ENCODE data around the gene MFAP4.

The MFAP4 gene

DNA sequence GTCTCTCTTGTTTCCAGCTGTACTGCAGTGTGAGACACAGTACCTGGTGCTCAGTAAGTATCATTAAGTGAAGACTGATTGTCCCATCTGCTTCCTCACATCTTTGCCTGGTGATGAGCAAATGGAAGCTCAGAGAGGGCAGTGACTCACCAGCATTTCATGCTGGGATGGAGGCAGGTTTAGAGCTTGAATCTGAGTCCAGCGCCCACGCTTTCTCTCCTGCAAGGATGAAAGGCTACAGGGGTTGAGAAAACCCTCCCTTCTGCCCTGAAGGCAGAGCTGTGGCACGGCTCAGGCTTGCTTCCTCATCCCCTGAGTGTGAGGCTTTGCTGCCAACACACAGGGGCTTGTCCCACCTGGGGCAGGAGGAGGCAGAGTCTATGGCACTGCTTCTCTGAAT, 22.5 kb upstream of the MFAP4 start:
- DNase-seq = no peak

DNA sequence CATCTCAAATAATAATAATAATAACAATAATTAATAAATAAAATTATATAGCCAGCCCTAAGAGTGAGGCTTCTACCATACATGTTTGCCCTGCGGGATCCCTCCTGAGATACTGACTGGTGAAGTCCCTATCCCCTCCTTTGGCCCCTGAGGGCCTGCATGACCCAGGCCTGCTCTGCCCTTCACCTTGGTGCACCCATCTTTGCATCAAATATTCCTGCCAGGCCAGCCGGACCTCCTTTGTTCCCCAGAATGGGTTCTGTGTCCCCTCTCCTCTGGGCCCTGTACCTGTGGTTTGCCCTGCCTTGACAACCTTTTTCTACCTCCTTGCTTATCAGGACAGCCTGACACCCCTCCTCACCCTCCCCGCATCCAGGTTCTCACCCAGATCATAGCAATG, 22.1 kb upstream of the MFAP4 start:
- no peak for DNase-seq

DNA sequence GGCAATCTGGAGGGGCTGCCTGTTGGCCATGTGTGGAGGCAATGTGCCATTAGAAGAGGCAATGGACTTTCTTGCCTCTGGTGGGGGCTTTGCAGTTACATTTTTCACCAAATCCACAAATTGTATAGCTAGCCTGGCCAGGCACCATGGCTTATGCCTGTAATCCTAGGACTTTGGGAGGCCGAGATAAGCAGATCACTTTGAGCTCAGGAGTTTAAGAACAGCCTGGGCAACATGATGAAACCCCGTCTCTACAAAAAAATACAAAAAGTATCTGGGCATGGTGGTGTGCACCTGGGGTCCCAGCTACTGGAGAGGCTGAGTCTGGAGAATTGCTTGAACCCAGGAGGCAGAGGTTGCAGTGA, 21.3 kb upstream of the MFAP4 start:
- DNase-seq = no peak

DNA sequence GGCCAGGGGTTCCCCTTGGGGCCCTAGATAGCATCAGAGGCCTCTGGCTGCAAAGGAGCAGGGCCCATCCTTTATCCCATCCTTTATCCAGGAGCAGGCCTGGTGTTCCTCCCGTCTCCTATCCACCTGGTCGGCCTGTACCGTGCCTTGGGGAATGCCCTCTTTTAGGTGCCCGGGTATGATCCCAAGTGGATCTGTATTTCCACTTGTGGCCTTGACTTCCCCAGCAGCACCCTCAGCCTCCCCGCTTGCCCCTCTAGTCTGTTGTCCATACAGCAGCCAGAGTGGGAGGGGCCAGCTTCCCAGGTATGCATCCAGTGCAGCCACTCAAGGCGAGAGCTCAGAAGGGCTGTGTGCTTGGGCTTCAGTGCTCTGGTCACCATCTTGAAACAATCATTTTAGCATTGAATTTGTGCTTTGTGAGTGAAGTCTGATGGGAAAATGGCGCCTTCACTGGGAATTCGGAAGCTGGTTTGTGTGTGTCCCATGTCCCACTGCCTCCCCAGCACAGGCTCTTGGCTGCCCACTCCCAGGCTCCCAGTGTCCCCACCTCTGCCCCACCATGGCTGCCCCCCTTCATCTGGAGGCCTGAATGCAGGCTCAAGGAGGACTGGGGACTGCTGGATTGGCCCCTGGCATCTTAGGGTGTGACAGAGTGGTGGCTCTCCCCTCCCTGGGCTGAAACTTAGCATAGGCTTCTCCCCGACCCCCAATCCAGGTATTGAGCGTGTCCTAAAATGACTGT, 20.8 kb upstream of the MFAP4 start:
- DNase-seq = no peak

DNA sequence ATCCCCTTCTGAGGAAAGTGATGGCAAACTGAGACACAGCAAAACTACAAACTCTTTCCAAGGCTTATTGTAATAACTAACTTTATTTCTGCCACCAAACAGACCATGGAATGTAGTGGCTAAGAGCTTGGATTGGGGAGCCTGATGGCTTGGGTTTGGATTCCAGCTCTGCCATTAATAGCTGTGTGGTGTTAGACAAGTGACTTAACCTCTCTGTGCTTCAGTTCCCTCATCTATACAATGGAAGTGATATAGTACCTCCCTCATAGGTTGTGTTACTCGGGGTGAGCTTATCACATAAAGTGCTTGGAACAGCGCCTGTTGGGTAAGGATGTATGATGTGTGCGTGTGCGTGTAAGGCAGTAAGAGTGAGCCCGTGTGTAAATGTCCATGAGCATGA, 18.1 kb upstream of the MFAP4 start:
- DNase-seq = no peak

DNA sequence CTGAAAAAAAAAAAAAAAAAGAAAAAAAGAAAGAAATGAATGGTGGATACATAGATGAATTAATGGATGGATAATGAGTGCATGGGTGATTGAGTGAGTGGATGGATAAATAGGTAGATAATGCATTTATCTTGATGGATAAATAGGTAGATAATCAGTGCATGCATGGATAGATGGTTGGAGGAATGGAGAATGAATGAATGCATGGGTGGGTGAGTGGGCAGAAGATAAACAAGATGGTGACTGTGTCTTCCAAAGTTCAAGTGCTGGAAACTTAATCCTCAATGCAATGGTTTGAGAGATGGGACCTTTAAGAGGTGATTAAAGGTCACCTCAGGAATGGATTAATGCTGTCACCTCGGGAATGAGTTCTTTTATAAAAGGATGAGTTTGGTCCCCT, 17.3 kb upstream of the MFAP4 start:
- DNase-seq = no peak

DNA sequence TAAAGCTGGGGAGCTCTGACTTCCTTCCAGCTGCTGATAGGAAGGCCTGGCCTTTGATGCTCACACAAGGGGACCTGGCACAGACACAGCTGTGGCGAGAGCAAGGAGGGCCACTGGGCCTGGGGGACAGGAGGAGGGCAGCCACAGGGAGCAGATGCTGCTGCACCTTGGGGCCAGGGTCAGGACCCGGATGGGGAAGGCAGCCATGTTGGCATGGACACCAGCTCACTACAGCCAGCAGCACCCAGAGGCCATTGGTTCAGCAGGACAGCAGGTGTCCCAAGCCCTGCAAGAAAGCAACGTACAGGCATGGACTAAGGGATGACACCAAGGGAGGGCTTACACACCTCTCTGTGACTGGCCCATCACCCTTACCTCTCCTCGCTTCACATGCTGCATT, 16.0 kb upstream of the MFAP4 start:
- no peak for DNase-seq

DNA sequence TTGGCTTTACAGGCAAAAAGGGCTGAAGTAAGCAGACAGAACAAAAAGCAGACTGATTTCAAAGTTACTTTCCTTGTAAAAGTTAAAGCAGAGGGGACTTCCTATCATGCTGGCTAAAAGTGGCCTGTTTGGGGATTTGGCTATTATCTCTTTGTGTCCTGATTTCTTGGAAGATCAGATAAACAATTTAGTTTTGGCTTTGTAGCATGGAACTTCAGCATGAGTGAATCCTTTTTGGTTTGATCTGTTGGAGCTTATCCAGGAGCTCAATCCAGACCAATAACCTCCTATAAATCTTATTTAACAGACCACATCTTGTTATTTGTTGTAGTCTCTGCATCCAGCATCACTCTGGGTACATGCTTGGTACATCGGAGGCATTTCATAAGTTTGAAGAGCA, 15.2 kb upstream of the MFAP4 start:
- DNase-seq = no peak

DNA sequence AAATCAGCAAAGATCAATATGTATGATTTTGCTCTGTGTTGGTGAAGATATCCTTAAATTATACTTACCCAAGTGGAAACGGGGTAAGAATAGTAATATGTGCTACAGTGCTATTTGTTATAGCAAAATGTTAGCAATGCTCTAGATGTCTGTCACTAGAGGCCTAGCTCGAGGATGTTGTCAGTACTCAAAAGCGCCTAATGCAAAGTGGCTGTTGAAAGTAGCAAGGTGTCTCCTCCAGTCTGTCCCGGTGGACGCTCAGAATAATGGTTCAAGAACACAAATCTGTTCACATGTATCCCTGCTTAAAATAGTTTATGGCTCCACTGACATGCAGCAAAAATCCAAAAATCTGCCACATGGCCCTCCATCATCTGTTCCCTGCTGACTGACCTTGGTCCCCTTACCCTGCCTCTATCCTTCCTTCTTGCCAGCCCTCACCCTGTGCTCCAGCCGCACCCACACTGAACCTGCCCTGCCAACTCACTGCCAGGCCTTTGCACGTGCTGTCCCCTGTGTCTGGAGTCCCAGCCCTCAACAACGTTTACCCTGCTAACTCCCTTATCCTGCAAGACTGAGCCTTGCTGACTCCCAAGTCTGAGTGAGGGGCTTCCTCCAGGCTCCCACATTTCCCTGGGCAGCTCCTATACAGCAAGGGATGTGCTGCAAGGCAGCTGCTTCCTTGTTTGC, 14.5 kb upstream of the MFAP4 start:
- DNase-seq = no peak

DNA sequence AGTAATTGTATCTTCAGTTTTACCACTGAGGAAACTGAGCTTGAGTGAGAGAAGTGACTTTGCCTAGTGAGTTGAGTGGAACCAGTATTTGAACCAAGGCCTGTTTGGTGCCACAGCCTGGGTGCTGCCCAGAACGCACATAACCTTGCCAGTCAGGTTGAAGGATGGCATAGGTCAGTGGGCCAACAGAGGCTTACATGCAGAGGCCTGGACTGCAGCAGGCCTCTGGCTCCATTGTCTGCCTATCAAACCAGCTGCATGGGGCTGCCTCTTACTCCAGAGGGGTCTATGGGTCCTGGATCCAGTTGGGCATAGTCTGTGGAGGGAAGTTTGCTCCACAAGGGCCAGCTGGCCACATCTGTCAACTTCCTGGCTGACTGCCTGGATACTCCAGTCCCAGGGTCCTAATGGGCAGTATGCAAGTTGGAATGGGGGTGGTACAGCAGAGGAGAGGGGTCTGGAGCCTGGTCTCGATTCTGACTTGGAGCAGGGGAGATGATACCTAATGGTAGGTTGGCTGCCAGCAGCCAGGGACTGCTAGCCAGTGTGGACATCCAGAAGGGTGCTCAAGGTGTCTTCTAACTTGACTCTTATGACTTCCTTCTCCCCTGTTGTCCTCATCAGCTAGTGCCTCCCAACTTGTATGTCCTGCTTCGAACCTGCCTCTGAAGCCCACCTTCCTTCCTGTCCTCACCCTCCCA, 12.9 kb upstream of the MFAP4 start:
- no peak for DNase-seq

DNA sequence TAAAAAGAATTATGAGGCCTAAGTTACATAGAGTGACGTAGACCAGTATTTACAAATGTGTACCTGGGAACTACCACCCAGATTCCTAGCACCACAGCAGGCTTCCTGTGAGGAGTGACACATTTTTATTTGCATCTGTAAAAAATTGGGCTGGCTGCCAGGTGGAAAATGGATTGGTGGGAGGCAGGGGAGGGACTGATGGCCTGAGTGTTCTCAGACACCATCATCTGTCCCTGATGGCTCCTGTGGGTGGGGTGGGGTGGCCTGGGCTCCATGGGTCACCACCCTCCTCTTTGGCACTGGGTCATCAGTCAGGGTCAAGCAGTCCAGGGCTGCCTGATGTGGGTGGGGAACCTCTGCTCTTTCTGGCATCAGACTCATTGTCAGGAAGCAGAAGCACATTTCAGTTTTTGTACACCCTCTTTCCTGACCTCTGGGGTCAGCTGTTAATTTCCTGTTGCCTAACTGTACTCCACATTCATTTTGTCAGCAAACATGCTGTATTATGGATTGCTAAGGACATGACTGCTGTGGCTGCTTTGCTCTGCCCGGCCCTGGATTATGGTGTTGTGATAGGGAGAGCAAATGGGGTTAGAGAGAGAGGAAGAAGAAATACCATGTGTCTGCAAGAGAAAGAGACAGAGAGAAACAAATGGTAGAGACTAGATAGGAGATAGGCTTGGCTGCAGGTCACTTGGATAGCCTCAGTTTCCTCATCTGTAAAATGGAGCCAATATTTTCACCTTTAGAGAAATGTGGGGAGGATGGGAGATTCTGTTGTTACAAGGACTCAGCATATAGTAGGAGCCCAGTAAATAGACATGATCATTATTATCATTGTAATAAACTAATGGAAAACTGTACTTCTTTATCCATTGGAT, 11.6 kb upstream of the MFAP4 start:
- no peak for DNase-seq

DNA sequence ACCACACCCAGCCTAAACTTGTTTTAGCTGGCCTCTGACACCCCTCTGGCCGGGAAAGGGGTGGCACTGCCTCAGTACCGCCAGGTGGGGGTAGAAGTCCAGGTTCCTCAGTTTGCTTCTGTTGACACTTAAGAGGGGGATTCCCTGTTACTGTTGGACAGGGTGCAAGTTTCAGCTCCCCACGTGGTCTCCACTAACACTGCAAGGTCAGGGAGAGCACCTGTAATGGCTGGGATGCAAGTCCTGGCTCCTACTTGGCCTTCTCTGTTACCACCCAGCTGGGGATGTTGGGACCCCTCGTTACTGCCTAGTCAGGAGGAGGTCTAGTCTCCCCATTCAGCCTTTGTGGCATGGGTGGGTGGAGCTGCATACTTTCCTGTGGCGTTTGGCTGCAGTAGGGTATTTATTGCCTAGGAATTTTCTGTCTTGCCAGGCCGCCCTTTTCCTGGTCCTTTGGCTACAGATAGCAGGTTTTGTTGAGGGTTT, 10.6 kb upstream of the MFAP4 start:
- DNase-seq = no peak

DNA sequence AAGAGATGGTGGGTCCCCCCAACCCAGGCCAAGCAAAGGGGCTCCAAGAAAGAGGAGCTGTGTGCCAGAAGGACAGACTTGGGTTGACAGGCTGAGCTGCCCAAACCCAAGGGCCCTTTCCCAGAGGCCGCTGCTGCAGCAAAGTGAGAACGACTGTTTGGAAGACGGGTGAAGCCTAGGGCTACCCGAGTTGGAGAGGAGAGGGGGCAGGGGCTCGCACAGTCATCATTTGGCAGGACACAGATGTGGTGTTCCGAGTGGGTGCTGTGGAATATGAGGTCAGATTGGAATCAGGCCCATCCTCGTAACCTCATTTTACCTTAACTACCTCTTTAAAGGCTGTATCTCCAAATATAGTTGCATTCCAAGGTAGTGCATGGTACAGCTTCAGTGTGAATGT, 5.3 kb upstream of the MFAP4 start:
- DNase-seq = no peak

DNA sequence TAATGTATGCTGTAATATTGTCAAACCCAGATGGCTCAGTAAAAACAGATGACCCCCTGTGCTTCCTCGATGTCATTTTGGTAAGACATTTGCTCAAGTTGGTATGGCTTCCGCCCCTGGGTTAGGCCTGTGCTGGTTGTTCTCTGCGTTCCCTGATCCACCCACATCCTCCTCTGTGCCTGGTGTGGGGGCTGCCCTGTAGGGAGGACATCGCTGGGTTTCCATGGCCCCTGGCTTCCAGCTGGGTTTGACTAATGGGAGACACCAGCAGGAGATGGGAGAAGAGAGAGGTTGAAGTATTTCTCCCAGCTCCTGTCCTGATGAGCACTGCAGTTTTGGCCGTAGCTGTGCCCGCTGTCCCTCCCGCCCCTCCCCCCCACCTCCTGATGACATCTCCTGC, 4.4 kb upstream of the MFAP4 start:
- no peak for DNase-seq

DNA sequence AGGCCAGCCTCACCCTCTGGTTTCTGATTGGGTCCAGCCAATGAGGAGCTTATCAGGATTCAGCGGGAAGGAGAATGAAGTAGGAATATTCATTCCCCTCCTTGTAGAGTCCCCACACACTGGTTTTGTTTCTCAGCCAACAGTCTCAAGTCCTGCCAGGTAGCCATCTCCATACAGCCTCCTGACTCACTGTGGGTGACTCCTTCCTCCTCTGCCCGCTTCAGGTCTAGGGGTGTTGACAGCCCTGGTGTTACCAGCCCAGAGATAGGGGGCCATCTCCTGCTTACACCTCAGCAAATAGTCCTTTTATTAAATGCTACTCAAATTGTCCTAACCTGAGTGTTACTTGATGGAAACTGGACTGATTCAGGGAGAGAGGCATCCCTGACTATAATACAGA, 4.0 kb upstream of the MFAP4 start:
- DNase-seq = no peak

DNA sequence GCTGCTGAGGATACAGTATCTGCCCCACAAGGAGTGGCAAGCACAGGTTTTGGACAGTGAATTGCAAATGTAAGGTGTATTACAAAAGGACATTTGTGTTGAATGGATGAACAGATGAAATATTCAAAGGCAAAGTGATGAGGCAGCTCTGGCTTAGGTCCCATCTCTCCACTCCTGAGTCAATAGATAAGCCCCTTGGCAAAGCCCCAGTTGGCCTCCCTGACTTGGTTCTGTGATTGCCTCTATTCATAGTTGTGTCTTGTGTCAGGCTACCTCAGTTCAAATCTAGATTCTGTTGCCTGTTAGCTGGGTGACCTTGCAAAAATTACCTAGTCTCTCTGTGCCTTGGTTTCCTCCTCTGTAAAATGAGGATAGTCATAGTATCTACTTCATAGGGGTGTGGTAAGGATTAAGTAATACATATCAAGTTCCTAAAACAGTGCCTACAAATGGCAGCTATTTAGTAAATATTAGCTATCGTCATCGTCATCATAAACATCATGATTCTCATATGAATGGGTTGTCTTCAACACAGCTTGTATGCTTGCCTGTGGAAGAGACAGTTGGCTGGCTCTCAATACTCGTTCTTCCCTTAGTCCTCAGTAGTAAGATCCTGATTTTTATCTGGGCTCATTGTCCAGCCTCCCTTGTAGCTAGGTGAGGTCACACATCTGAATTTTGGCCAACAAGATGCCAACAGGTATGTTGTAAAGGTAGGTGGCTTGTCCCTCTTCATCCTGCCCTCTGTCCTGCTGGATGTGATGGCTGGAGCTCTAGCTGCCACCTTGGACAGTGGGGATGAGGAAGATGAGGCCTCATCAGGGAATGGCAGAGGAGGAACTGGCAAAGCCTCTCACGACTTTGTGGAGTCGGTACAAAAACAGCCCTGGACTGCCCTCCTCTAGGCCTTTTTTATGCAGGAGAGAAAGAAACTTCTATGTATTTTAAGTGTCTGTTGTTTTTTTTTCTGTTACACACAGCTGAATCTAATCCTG, 2.1 kb upstream of the MFAP4 start:
- peak; percentile 64 for DNase-seq

DNA sequence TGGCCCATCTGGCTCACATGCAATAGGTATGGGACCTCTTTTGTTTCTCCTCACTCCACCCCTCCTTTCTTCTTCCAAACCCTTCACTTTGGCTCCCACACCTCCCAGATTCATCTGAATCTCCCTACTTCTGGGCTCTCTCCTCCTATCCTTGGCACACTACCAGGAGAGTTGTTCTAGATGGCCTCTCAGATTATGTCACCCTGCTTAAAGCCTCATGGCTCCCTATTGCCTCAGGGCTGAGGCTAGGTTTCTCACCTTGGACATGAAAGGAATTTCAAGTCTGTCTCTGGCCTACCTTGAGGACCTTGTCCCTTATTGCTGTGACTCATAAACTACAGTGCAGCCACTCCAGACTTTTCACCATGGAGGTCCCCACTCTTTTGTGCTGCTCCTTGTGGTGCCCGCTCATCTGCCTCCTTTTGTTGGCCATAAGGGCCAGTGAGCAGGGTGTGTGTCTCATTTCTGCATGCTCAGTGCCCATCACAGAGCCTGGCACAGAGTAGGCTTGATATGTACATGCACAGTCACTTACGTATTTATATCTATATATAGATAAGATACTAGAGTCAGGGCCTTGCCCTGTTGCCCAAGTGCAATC, 1.0 kb upstream of the MFAP4 start:
- no peak for DNase-seq

DNA sequence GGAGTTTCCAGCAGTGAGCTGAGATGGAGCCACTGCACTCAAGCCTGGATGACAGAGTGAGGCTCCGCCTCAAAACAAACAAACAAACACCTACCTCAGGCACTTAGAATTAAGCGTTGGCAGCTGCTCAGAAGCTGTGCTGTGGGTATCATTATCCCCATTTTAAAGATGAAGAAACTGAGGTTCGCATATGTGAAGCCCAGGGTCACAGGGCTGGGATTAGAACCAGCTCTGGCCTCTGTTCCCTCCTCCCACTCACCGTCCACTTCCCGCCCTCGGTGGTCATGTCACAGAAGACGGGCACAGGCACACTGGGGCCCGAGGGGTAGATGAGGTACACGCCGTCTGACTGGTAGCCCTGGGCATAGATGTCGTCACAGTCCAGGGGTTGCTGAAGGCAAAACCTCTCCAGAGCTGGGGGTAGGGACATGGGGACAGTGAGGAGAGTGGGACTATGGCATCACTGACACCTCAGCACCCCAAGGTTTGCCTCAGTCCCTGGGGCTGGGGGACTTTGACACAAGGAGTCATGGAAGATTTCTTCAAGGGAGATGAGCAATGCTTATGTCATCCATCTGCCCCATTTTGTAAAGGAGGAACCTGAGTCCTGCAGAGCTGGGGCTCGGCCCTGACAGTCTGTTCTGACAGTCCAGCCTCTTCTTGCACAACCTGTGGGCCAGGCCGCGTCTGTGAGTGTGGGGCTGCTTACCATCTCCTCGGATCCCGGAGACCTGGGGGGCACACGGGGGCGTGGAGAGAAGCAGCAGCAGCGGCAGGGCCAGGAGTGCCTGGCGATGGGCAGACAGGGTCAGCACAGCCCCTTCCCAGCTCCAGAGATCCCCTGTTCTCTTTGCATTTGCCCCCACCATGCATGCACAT, 700 bp downstream of the MFAP4 start:
- DNase-seq = peak; percentile 62

DNA sequence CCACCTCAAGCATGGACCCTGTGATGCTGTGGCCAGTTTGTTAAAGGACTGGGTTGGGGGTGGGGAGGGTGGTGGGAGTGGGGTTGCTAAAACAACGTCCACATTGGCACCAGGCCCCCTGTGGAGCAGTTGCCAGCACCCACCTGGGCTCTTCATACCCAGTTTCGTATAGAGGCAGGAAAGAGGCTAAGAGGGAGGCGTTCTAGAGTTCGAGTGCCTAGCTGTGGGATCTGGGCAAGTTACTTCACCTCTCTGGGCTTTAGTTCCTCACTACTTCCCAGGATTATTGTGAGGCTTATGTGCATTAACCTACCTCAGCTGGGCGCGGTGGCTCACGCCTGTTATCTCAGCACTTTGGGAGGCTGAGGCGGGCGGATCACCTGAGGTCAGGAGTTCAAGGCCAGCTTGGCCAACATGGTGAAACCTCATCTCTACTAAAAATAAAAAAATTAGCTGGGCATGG, 1.4 kb downstream of the MFAP4 start:
- no peak for DNase-seq

DNA sequence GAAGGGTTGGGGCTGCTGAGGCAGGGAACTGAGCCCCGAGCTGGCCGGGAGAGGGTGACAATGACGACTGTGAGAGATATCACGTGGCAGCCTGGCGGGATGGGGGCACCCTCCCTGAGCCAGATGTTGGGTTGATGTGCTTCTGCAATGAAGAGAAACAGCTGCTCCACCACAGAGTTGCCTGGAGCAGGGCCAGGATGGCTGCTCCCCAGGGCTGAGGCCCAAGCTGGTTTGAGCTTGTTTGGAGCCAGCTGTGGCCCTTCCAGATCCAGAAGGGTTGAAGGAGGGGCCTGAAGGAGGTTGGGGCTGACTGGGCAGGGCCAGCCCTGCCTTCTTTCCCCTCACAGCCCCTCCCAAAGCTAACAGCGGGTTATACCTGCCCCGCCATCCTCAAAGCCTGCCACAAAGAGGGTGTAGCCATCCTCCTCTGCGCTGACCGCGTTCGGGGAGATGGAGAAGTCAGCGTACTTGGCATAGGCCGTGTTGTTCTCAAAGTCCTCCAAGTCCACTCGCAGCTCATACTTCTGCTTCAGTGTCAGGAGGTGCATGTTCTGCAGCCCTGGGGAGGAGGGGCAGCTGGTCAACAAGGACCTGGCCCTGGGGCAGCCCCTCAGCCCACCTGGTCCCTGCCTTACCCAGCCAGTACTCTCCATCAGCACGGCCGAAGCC, 2.1 kb downstream of the MFAP4 start:
- DNase-seq = peak; percentile 95
